Measurements from ENCODE around the gene BOLA3. TPM values are rescaled to one million over a fixed set of nuclear protein-coding genes. Genes with fewer than 3 reads are reported as not detected.

Gene BOLA3
- total and polyA plus RNA-seq, 2 of the 4 experiments (the other 2 are of a cell fraction) = 13.3 to 39.5 TPM

DNA sequence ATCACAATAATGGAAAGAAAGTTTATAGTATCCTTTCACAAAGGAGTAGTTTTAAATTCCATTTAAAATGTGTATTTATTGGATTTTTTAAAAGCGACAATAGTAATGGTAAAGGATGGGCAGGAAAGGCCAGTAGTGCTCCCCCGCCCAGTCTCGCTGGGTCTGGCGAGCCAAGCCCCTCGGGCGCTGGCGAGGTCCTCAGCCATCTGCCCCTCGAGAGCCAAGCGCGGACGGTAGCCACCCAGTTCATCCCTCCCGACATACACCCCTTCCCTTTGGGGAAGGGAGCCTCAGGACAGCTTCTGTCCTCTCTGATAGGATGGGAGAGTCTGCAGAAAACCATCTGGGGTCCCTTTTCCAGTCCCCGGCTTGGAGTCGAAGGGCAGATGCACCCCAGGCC, 45.2 kb downstream of the BOLA3 start:
- Histone ChIP-seq H3K4ac (ENCODE audit: low read depth, low read length) (no peak overlapping the region), H3K27ac (ENCODE audit: insufficient read depth, low read length) (no peak overlapping the region), H3K36me3 (ENCODE audit: control insufficient read depth, insufficient read depth, low read length) (peaks cover 45% of the 10 kb centered on the region), H3K4me1 (ENCODE audit: control insufficient read depth, insufficient read depth, low read length) (no peaks in the 10 kb centered on the region), H3K56ac (ENCODE audit: extremely low read depth, insufficient read depth, low read length) (no peak overlapping the region), H4K91ac (ENCODE audit: insufficient read depth, low read depth, low read length) (no peak overlapping the region), H3K9me3 (ENCODE audit: control insufficient read depth, insufficient read depth, low read length) (no peaks in the 10 kb centered on the region), H3K18ac (ENCODE audit: low read depth, low read length) (no peak overlapping the region), H3K14ac (replicated peaks; ENCODE audit: low read depth, low read length) (no peak overlapping the region), H3K23ac (ENCODE audit: low read depth, low read length) (no peak overlapping the region), H3K9me1 (ENCODE audit: insufficient read depth, low read length) (no peaks in the 10 kb centered on the region), H2AK5ac (ENCODE audit: low read depth, low read length) (no peak overlapping the region), H2BK20ac (ENCODE audit: low read depth, low read length) (no peak overlapping the region), H2BK5ac (ENCODE audit: low read depth, low read length, poor library complexity, severe bottlenecking) (no peak overlapping the region), H2BK15ac (ENCODE audit: low read depth, low read length) (no peak overlapping the region), H3K79me1 (ENCODE audit: low read depth in 1 of 2, low read length in 2 of 2) (0 out of 4 replicates have a peak, but pooled peaks cover 0 to 3% of the 10 kb centered on the region in 2 experiments), H4K5ac (ENCODE audit: low read depth, low read length) (no peak overlapping the region), H3K4me2 (ENCODE audit: low read depth, low read length) (no peak overlapping the region), H4K20me1 (ENCODE audit: insufficient read depth, low read length) (no peaks in the 10 kb centered on the region), H2BK120ac (ENCODE audit: low read depth, low read length) (no peak overlapping the region), H3K9ac (ENCODE audit: low read depth, low read length) (no peak overlapping the region), H2AK9ac (replicated peaks; ENCODE audit: low read depth, low read length, poor library complexity) (no peak overlapping the region), H3K4me3 (ENCODE audit: insufficient read depth, low read depth, low read length) (no peak overlapping the region), H3K27me3 (ENCODE audit: control insufficient read depth, insufficient read depth, low read length) (no peaks in the 10 kb centered on the region), H2AFZ (replicated peaks; ENCODE audit: low read length, poor library complexity) (no peak overlapping the region), H4K8ac (ENCODE audit: low read depth in 2 of 2, low read length in 2 of 2) (no peak overlapping the region)
- in situ Hi-C loops (cut with MboI; ENCODE audit: low sequenced_read_pairs) (no loop called here), intact Hi-C loops (cut with micrococcal nuclease) (no loop called here), dilution Hi-C loops (cut with HindIII; ENCODE audit: low sequenced_read_pairs, unreplicated experiment) (loop anchor here (25.0 kb wide), 1 partner anchor 265 kb away; the partner anchor contains the start of gene STAMBP)
- no peak for ATAC-seq (ENCODE audit: low read depth)
- CTCF ChIA-PET = interaction anchor here (0.5 kb wide), 1 partner anchor 119 kb away, joined by 3 read pairs; no protein-coding TSS in a partner anchor
- BruUV-seq (replicated peaks) = no TSS peak
- WGBS, 2 experiments (ENCODE audit: extremely low coverage in 2 of 2, insufficient read length in 1 of 2) = 93% methylated on average over 2 of the region's 14 CpGs; no CpG with 5 or more reads in 1 of the 2 experiments
- POLR2A ChIA-PET (ENCODE audit: unreplicated experiment) = no interaction called here
- DNase-seq = no peak
- TF ChIP-seq NFE2L2 (IDR thresholded peaks at IDR 0.05; ENCODE audit: low read depth, low read length) = no peak
- TF ChIP-seq, protein P1, sequence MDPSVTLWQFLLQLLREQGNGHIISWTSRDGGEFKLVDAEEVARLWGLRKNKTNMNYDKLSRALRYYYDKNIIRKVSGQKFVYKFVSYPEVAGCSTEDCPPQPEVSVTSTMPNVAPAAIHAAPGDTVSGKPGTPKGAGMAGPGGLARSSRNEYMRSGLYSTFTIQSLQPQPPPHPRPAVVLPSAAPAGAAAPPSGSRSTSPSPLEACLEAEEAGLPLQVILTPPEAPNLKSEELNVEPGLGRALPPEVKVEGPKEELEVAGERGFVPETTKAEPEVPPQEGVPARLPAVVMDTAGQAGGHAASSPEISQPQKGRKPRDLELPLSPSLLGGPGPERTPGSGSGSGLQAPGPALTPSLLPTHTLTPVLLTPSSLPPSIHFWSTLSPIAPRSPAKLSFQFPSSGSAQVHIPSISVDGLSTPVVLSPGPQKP (IDR thresholded peaks at IDR 0.05; ENCODE audit: borderline replicate concordance, low read depth, low read length) = no peak
- TF ChIP-seq CHD1 (IDR thresholded peaks at IDR 0.05; ENCODE audit: low read depth, low read length) = no peak
